H1 (cell line): Measurements from ENCODE around the gene RGS13.

Source experiments
- CEBPB ChIP-seq: IDR thresholded peaks from 2 replicates; pipeline ENCODE4 v1.6.1; 2012; ENCODE audit warnings: low read depth, low read length
- CREB1 ChIP-seq: IDR thresholded peaks from 2 replicates; pipeline ENCODE4 v1.6.1; 2012; ENCODE audit warnings: inconsistent platforms
- CTCF ChIP-seq, 3 experiments: IDR thresholded peaks; 1 replicate in 2 of 3; 2 replicates in 1 of 3; pipeline versions ENCODE4 v1.5.1 to v1.6.1; 2011; ENCODE audit warnings: low read length in 3 of 3, mild to moderate bottlenecking in 3 of 3, inconsistent platforms in 2 of 3, low read depth in 1 of 3, moderate library complexity in 1 of 3; ENCODE audit not compliant: insufficient read depth in 1 of 3; ENCODE audit errors: control extremely low read depth in 1 of 3
- GABPA ChIP-seq: IDR thresholded peaks from 2 replicates; pipeline ENCODE4 v1.6.1; 2011; ENCODE audit warnings: mild to moderate bottlenecking, low read length, moderate library complexity, borderline replicate concordance; ENCODE audit not compliant: insufficient read depth
- POLR2A ChIP-seq, 2 experiments: IDR thresholded peaks; 1 replicate in 1 of 2; 2 replicates in 1 of 2; pipeline ENCODE4 v1.6.1; 2011; ENCODE audit warnings: low read depth in 2 of 2, low read length in 2 of 2, mild to moderate bottlenecking in 2 of 2; ENCODE audit errors: control extremely low read depth in 1 of 2
- RAD21 ChIP-seq, 2 experiments: IDR thresholded peaks in 1 of 2; conservative IDR thresholded peaks in 1 of 2; 2 replicates each; pipeline ENCODE4 v1.6.1; 2011; ENCODE audit warnings: low read depth in 2 of 2, low read length in 2 of 2, improper control_type of control experiment in 1 of 2, inconsistent platforms in 1 of 2, mild to moderate bottlenecking in 1 of 2, moderate library complexity in 1 of 2
- RFX5 ChIP-seq: IDR thresholded peaks from 2 replicates; pipeline ENCODE4 v1.6.1; 2011; ENCODE audit warnings: low read depth, low read length, improper control_type of control experiment, borderline replicate concordance
- RXRA ChIP-seq: IDR thresholded peaks from 2 replicates; pipeline ENCODE4 v1.6.1; 2011; ENCODE audit warnings: low read depth, mild to moderate bottlenecking, low read length, moderate library complexity; ENCODE audit not compliant: insufficient read depth
- SP1 ChIP-seq: IDR thresholded peaks from 2 replicates; pipeline ENCODE4 v1.6.1; 2011; ENCODE audit warnings: low read depth, low read length
- SP2 ChIP-seq: IDR thresholded peaks from 2 replicates; pipeline ENCODE4 v1.6.1; 2012; ENCODE audit warnings: mild to moderate bottlenecking, low read length, inconsistent platforms

- no peak for TF ChIP-seq CTCF (IDR thresholded peaks at IDR 0.05; ENCODE audit: control extremely low read depth in 1 of 3, insufficient read depth in 1 of 3, low read depth in 1 of 3, low read length in 3 of 3)
- TF ChIP-seq RFX5: no peak
- TF ChIP-seq CREB1: no peak
- TF ChIP-seq GABPA: no peak
- TF ChIP-seq RXRA: no peak
- no peak for TF ChIP-seq POLR2A (IDR thresholded peaks at IDR 0.05; ENCODE audit: control extremely low read depth in 1 of 2, low read depth in 2 of 2, low read length in 2 of 2)
- no peak for TF ChIP-seq SP1
- no peak for TF ChIP-seq CEBPB
- TF ChIP-seq RAD21 (IDR thresholded peaks at IDR 0.05 in 1 of 2, conservative IDR thresholded peaks at IDR 0.05 in 1 of 2; ENCODE audit: low read depth in 2 of 2, low read length in 2 of 2): no peak
- no peak for TF ChIP-seq SP2
These were observed 47.4 kb upstream of the RGS13 start for GRCh38 chr1:192588546-192588945.
